OCI-LY7 (cell line): ENCODE results near the gene SIL1. TPM values are rescaled to one million over a fixed set of nuclear protein-coding genes. Genes with fewer than 3 reads are reported as not detected.

ENCODE experiments used
- BruUV-seq: library from RNA; stranded (reverse); fragments of 400-500 nt; replicated peaks from 2 replicates; lab custom pipeline; 2021; lab: Mats Ljungman, UMichigan
- CTCF ChIA-PET: fragments of 300-600 bp; sonication (Branson Sonifier 250); formaldehyde crosslinking; loops from one replicate; lab custom pipeline; 2022; ENCODE audit warnings: antibody characterized with exemption; ENCODE audit not compliant: unreplicated experiment; lab: Charles Lee
- POLR2A ChIA-PET: fragments of 300-600 bp; sonication (Branson Sonifier 250); formaldehyde crosslinking; loops from one replicate; lab custom pipeline; 2022; ENCODE audit warnings: antibody characterized with exemption; lab: Charles Lee
- DNase-seq: peaks from one replicate; pipeline ENCODE4 v3.0.0-alpha.2; 2015; ENCODE audit warnings: low spot score
- H2AFZ ChIP-seq: fragments of 200-600 bp; sonication (generic), shearing (Covaris generic); 2 replicates; pipeline ENCODE4 v1.6.1; 2014; ENCODE audit warnings: mild to moderate bottlenecking, antibody characterized with exemption, low read length, moderate library complexity
- H3K27ac ChIP-seq: fragments of 200-600 bp; sonication (generic); 2 replicates; pipeline ENCODE4 v1.5.1; 2014; ENCODE audit warnings: mixed run types, low read depth, mild to moderate bottlenecking, moderate library complexity, low read length, inconsistent platforms; ENCODE audit not compliant: poor library complexity, severe bottlenecking
- H3K36me3 ChIP-seq: fragments of 200-600 bp; sonication (generic); 2 replicates; pipeline ENCODE4 v1.6.1; 2014; ENCODE audit warnings: mild to moderate bottlenecking, antibody characterized with exemption, low read length, moderate library complexity, mixed read lengths; ENCODE audit not compliant: insufficient read depth
- H3K4me1 ChIP-seq: fragments of 200-600 bp; sonication (generic); 2 replicates; pipeline ENCODE4 v1.5.1; 2014; ENCODE audit warnings: mild to moderate bottlenecking, low read length; ENCODE audit not compliant: insufficient read depth, poor library complexity, severe bottlenecking
- H3K4me2 ChIP-seq: fragments of 200-600 bp; sonication (generic); 2 replicates; pipeline ENCODE4 v1.6.1; 2014; ENCODE audit warnings: mild to moderate bottlenecking, low read length
- H3K4me3 ChIP-seq: fragments of 200-600 bp; sonication (generic); 2 replicates; pipeline ENCODE4 v1.5.1; 2014; ENCODE audit warnings: mild to moderate bottlenecking, low read depth, low read length; ENCODE audit not compliant: poor library complexity, severe bottlenecking
- H3K79me2 ChIP-seq: fragments of 200-600 bp; sonication (generic); 2 replicates; pipeline ENCODE4 v1.6.1; 2016; ENCODE audit warnings: low read depth, mild to moderate bottlenecking, low read length, moderate library complexity, mixed read lengths; ENCODE audit not compliant: insufficient read depth
- H3K9me2 ChIP-seq: fragments of 200-600 bp; sonication (generic); 2 replicates; pipeline ENCODE4 v1.6.1; 2016; ENCODE audit warnings: mild to moderate bottlenecking, low read length, mixed read lengths; ENCODE audit not compliant: insufficient read depth
- H3K9me3 ChIP-seq: fragments of 200-600 bp; sonication (generic); 2 replicates; pipeline ENCODE4 v1.6.1; 2014; ENCODE audit warnings: mild to moderate bottlenecking, mixed run types, low read length, mixed read lengths
- H4K20me1 ChIP-seq: fragments of 200-600 bp; sonication (generic); 2 replicates; pipeline ENCODE4 v1.6.1; 2014; ENCODE audit warnings: mild to moderate bottlenecking, antibody characterized with exemption, low read length, moderate library complexity, mixed read lengths; ENCODE audit not compliant: insufficient read depth
- EZH2phosphoT487 ChIP-seq: fragments of 200-600 bp; sonication (generic); IDR thresholded peaks from 2 replicates; pipeline ENCODE4 v1.6.1; 2018; ENCODE audit warnings: low read depth, borderline replicate concordance, mild to moderate bottlenecking, mixed run types, antibody characterized with exemption, low read length, moderate library complexity, mixed read lengths
- intact Hi-C: fragments of 100-400 bp; cut with micrococcal nuclease; formaldehyde crosslinking; loops from one replicate; pipeline ENCODE4 v1.10.0; 2022; ENCODE audit not compliant: unreplicated experiment
- total RNA-seq, 2 experiments: library from RNA; depleted of rRNA in 1 of 2; stranded (reverse); fragments of >200 nt in 1 of 2; shearing (Covaris generic) in 1 of 2; gene quantifications; 2 replicates each; pipeline ENCODE4 v1.2.3, GENCODE V29; 2014 to 2022
- TF ChIP-seq, protein P1 (sequence below): fragments of 200-600 bp; sonication (generic); conservative IDR thresholded peaks from 2 replicates; pipeline ENCODE4 v1.5.1; 2014; ENCODE audit warnings: mild to moderate bottlenecking, antibody characterized with exemption, low read length, moderate library complexity, mixed read lengths

SIL1 gene
- total RNA-seq, 2 experiments from 2014 or later, result 9.2 to 22.8 TPM

DNA sequence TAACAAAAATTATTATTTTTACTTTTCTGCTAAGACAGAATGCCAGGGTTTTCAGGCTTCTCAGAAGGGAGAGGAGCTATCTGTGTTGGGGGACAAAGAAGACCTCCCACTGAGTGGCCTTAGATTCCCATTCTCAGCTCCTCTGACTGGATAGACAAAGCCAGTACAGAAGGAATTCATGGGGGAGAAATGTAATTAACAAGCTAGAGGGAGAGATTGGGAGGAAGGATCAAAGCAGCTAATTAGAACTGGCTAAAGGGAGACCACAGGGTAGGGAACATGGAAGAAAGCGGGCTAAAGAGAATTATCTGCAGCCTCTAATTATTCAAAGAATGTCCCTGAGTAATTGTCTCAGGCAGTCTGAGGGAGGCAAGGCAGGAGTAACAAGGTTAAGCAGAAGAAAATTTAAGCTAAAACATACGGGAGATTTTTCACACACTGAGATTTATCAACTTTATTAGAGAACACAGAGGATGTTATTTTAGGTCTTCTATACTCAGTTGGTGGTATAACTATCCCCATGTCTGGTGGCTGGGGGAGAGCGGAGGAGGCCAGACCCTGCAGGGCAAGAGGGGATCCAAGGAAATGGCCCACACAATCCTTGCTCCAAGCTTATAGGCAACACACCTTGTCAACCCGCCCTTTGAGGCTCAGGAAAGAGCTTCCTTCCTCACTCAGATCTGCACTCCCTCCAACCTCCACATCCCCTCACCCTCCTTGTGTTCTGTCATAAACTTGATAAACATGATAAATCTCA is 235.4 kb downstream of the SIL1 start:
- TF ChIP-seq, protein P1, sequence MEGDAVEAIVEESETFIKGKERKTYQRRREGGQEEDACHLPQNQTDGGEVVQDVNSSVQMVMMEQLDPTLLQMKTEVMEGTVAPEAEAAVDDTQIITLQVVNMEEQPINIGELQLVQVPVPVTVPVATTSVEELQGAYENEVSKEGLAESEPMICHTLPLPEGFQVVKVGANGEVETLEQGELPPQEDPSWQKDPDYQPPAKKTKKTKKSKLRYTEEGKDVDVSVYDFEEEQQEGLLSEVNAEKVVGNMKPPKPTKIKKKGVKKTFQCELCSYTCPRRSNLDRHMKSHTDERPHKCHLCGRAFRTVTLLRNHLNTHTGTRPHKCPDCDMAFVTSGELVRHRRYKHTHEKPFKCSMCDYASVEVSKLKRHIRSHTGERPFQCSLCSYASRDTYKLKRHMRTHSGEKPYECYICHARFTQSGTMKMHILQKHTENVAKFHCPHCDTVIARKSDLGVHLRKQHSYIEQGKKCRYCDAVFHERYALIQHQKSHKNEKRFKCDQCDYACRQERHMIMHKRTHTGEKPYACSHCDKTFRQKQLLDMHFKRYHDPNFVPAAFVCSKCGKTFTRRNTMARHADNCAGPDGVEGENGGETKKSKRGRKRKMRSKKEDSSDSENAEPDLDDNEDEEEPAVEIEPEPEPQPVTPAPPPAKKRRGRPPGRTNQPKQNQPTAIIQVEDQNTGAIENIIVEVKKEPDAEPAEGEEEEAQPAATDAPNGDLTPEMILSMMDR, result no peak
- TF ChIP-seq EZH2phosphoT487, result no peak
- no peak overlapping the region for H2AFZ ChIP-seq
- H3K79me2 ChIP-seq, result no peaks in the 10 kb centered on the region
- no peaks in the 10 kb centered on the region for H3K9me3 ChIP-seq
- no peaks in the 10 kb centered on the region for H3K4me1 ChIP-seq
- no peak overlapping the region for H3K4me2 ChIP-seq
- no peak overlapping the region for H3K4me3 ChIP-seq
- H3K27ac ChIP-seq, result no peak overlapping the region
- intact Hi-C loops, result no loop called here
- DNase-seq, result no peak
- ChIA-PET POLR2A (interaction anchor here (0.6 to 1.2 kb wide), 2 partner anchors 12 to 61 kb away, joined by 3 read pairs; no protein-coding TSS in a partner anchor), CTCF (no interaction called here)
- BruUV-seq, result no TSS peak
- no peaks in the 10 kb centered on the region for H3K36me3 ChIP-seq
- no peaks in the 10 kb centered on the region for H4K20me1 ChIP-seq
- no peaks in the 10 kb centered on the region for H3K9me2 ChIP-seq

DNA sequence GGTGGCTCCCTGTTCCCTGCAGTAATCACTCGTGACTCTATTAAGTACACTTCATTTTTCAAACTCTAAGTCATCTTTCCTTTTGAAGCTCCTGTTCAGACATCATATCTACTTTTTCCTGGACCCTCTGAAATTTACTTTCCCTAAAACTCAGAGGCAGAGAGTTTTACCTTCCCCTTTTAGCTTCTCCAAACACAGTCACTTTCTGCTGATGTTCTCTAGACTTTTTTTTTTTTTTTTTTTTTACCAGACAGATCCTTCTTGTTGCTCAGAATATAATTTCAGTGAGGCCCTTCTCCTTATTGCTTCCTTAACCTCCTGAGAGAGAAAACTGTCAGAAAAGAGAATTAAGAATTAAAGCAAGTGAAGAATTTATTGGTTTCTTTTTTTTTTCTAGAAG is 236.4 kb downstream of the SIL1 start:
- H3K9me3 ChIP-seq, result no peaks in the 10 kb centered on the region
- no peaks in the 10 kb centered on the region for H3K4me1 ChIP-seq
- H3K4me2 ChIP-seq, result no peak overlapping the region
- ChIA-PET POLR2A (interaction anchor here (0.7 kb wide), 1 partner anchor 158 kb away, joined by 4 read pairs; no protein-coding TSS in a partner anchor), CTCF (no interaction called here)
- BruUV-seq, result no TSS peak
- no peak overlapping the region for H3K4me3 ChIP-seq
- H3K79me2 ChIP-seq, result no peaks in the 10 kb centered on the region
- H3K36me3 ChIP-seq, result no peaks in the 10 kb centered on the region
- intact Hi-C loops, result no loop called here
- no peak overlapping the region for H3K27ac ChIP-seq
- no peaks in the 10 kb centered on the region for H3K9me2 ChIP-seq
- TF ChIP-seq, protein P1, result no peak
- TF ChIP-seq EZH2phosphoT487, result no peak
- no peaks in the 10 kb centered on the region for H4K20me1 ChIP-seq
- no peak overlapping the region for H2AFZ ChIP-seq
- DNase-seq, result no peak

DNA sequence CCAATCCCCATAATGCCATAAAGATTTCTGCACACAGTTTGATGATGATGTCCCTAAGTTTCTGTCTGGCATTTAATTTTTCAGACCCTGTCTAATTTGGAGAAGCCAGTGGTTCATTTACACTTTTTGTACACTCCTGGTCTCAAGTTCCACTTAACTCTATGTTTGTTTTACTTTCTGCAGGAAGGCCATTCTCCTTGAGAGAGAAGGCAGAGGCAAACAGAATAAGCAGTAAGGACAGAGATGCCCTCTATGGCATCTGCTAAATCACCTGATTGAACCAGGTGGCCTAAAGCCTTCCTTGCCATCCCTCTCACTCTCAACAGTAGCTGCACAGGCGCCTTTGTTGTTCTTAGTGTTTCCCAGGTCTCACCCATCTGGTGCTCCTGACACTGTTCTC is 236.9 kb downstream of the SIL1 start:
- Histone ChIP-seq H3K27ac (no peak overlapping the region), H3K4me1 (no peaks in the 10 kb centered on the region), H3K4me3 (no peak overlapping the region), H3K9me2 (no peaks in the 10 kb centered on the region), H3K9me3 (no peaks in the 10 kb centered on the region), H3K4me2 (no peak overlapping the region), H3K36me3 (no peaks in the 10 kb centered on the region), H3K79me2 (no peaks in the 10 kb centered on the region), H2AFZ (no peak overlapping the region), H4K20me1 (no peaks in the 10 kb centered on the region)
- POLR2A ChIA-PET, result interaction anchor here (0.7 kb wide), 1 partner anchor 159 kb away, joined by 4 read pairs; no protein-coding TSS in a partner anchor
- no peak for DNase-seq
- CTCF ChIA-PET, result no interaction called here
- intact Hi-C loops, result no loop called here
- no TSS peak for BruUV-seq
- TF ChIP-seq, protein P1, result no peak
- TF ChIP-seq EZH2phosphoT487, result no peak
